HK-2 (cell line): ENCODE results near the gene SLC12A4.
A peak's percentile ranks its signal among the peaks of the same experiment; 100 is the strongest.
"Not testable (repeated sequence)": the region's sequence is repeated elsewhere in the genome, so short reads cannot be mapped to it uniquely, and the experiment has no call there.

ENCODE experiments used
- DNase-seq: peaks from one replicate; pipeline ENCODE4 v3.0.0-alpha.2; 2018; ENCODE audit not compliant: unreplicated experiment

SLC12A4 gene

GRCh38 chr16:67968400-67969253 lies at the start of gene SLC12A4:
Gene SLC12A4, minus strand, starts transcription at chr16:67968637. Its CDS starts 84 bp downstream, at chr16:67968553.
- DNase-seq, result peak; percentile 84

GRCh38 chr16:68015681-68016080 lies 47.2 kb upstream of the SLC12A4 start, which contains the start of gene DPEP2NB:
Gene DPEP2NB, minus strand, starts transcription at chr16:68015911. Its CDS starts 141 bp downstream, at chr16:68015770.
- no peak for DNase-seq

DNA sequence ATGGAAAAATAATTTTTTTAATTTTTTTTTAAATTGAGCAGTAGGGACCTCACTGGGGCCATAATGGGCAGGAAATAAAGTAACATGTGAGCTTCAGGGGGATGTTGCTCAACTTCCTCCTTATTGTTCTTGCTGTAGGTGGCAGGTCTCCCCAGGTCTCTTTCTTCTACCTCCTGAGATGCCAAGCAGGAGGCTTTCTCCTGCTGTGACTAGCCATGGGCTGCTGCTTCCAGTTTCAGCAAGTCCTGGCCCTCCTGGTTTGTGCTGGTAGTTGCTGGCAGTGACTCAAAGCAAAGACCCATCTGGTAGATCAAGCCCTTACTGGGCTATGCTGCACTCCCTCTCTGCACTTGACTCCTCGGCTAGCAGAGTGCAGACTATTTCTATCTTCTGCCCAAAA lies 45.0 kb upstream of the SLC12A4 start:
- no peak for DNase-seq

- not testable (repeated sequence) for DNase-seq
Observed at GRCh38 chr16:68009872-68010271, 41.4 kb upstream of the SLC12A4 start.

DNA sequence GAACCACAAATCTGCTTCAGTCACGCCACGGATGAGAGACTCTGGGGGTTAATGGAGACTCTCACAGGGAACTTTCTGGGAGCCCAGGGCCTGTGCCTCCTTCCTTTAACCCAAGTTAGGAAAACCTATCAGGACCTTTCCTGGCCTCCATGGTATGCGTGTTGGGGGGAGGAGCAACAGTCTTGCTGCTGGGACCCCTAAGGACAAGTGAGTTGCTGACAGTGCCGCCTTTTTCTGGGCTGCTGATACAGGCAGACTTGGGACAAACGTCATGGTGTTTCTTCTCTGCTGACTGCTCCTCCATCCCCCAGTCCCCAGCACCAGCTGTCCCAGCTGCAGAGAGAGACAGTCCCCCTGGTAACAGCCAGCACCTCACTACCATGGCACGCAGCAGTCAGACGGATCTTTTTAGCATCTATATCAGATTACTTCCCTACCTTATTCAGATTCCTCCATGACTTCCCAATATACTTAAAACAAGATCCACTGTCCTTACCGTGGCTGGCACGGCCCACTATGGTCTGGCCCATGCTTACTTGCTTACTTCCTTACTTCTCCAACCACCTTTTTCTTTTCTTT lies 40.8 kb upstream of the SLC12A4 start:
- DNase-seq, result no peak

- no peak for DNase-seq
Observed at GRCh38 chr16:68005786-68006286, 37.4 kb upstream of the SLC12A4 start.

GRCh38 chr16:68005211-68005610 lies 36.8 kb upstream of the SLC12A4 start:
- DNase-seq, result no peak

GRCh38 chr16:68003031-68003430 lies 34.6 kb upstream of the SLC12A4 start:
- no peak for DNase-seq

DNA sequence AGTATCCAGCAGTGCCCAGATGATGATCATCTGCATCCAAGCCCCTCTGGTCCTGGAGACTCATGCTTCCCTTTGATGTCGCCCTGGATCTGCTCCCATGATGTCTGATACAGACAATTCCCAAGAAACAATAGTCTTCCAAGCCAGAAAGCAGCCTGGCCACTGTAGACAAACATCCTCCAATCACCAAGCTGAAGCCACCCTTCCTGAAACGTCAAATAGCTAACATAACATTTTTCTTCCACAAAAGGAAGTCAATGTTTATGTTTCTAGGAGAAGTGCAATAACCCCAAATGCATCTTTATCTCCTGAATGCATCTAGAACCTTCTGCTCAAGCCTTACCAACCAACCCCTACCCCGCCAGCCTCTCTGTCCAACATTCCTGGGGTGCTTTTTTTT lies 32.0 kb upstream of the SLC12A4 start:
- DNase-seq, result no peak

- DNase-seq, result no peak
Observed at GRCh38 chr16:67999985-68000384, 31.5 kb upstream of the SLC12A4 start.

- not testable (repeated sequence) for DNase-seq
Observed at GRCh38 chr16:67998779-67999688, 30.6 kb upstream of the SLC12A4 start, which contains the start of gene DPEP2. Gene DPEP2, minus strand, starts transcription at chr16:67999484. Its CDS starts 6,272 bp downstream, at chr16:67993212.

- not testable (repeated sequence) for DNase-seq
Observed at GRCh38 chr16:67998231-67998778, 29.9 kb upstream of the SLC12A4 start.

- no peak for DNase-seq
Observed at GRCh38 chr16:67996666-67997065, 28.2 kb upstream of the SLC12A4 start.

GRCh38 chr16:67995423-67995822 lies 27.0 kb upstream of the SLC12A4 start:
- DNase-seq, result no peak

DNA sequence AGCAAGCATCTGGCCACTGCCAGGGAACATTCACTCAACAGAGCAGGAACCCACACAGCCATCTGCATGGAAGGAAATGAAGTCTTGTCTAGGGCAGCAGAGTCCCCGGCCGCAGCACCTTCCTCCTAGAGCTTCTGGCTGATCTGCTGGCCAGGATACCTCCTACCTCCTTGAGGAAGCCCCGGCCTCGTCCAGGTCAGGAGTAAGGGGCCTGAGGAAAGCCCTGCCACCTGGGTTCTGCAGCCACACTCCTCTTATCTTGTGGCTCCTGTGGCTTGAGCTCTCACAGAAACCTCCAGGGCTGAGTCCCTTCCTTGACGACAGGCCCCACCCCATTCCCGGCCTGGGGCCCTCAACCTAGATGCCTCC lies 25.6 kb upstream of the SLC12A4 start:
- DNase-seq, result not testable (repeated sequence)

DNA sequence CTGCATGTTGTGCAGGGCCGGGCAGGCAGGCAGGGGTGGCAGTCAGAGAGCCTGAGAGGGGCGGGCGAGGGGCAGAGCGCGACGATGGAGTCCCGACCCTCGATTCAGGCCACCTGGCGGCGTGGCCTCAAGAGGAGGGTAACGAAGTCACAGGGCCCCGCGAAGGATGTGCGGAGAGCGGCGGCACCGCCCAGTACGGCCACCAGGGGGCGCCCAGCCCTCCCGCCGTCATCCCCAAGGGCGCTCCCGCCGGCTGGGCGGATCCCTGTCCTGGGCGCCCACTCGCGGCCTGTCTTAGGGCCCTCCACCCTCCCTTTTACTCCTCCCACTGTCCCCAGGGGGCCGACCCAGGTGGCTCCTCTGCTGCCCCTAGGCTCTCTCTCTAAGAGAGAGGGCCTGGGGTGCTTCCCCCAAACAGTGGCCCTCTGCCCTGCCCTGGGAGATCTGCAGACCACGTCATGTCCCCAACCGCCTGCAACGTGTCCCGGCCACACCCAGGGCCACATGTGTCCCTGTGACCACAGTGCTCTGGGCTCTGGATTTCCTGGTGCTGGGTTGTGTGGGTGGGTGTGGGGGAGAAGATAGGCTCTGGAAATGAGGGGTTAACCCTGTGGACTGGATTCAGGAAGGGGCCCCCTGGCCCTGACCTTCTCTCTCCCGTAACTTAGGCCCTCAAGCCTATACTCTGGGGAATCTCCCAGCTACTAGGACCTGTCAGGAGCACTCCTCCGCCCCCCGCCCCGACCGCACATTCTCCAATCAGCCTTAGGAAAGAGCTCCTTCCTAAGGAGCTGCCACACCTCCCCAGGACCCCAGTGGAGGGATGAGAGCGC lies 25.0 kb upstream of the SLC12A4 start:
- DNase-seq, result peak; percentile 81

- DNase-seq, result no peak
Observed at GRCh38 chr16:67992661-67993206, 24.3 kb upstream of the SLC12A4 start.

GRCh38 chr16:67990018-67990386 lies 21.6 kb upstream of the SLC12A4 start:
- no peak for DNase-seq

GRCh38 chr16:67989322-67990017 lies 21.0 kb upstream of the SLC12A4 start:
- DNase-seq, result no peak

DNA sequence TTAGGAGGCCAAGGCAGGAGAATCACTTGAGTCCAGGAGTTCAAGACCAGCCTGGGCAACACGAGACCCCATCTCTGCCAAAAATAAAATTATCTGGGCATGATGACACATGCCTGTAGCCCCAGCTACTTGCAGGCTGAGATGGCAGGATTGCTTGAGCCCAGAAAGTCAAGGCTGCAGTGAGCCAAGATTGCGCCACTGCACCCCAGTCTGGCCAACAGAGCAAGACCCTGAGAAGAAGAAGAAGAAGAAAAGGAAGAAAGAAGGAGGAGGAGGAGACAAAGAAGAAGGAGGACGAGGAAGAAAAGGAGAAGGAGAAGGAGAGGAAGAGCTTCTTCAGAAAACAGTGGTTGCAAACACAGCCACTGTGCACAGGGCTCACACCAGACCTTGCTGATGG lies 20.2 kb upstream of the SLC12A4 start:
- DNase-seq, result no peak
